8988T (cell line): Measurements from ENCODE around the gene GSG1L.

Experiments
- DNase-seq: peaks from one replicate; pipeline ENCODE4 v3.0.0; 2011

The GSG1L gene

GRCh38 chr16:27784351-27785306 is 278.9 kb downstream of the GSG1L start:
- no peak for DNase-seq

- DNase-seq = no peak
These were observed 281.3 kb downstream of the GSG1L start for GRCh38 chr16:27781981-27782880.

- no peak for DNase-seq
These were observed 282.4 kb downstream of the GSG1L start for GRCh38 chr16:27781195-27781524.

GRCh38 chr16:27780468-27781194 is 282.9 kb downstream of the GSG1L start:
- no peak for DNase-seq

GRCh38 chr16:27779641-27780164 is 283.8 kb downstream of the GSG1L start:
- peak; percentile 91 for DNase-seq

GRCh38 chr16:27778926-27779570 is 284.5 kb downstream of the GSG1L start:
- DNase-seq = no peak

GRCh38 chr16:27778171-27778925 is 285.2 kb downstream of the GSG1L start:
- no peak for DNase-seq

GRCh38 chr16:27777527-27777926 is 286.0 kb downstream of the GSG1L start:
- DNase-seq = no peak

GRCh38 chr16:27776556-27777225 is 286.8 kb downstream of the GSG1L start:
- DNase-seq = no peak

GRCh38 chr16:27775254-27775653 is 288.3 kb downstream of the GSG1L start:
- DNase-seq = no peak

GRCh38 chr16:27774779-27775178 is 288.7 kb downstream of the GSG1L start:
- DNase-seq = no peak

- no peak for DNase-seq
These were observed 290.2 kb downstream of the GSG1L start for GRCh38 chr16:27773344-27773743.

GRCh38 chr16:27772093-27772825 is 291.3 kb downstream of the GSG1L start:
- DNase-seq = no peak

- no peak for DNase-seq
These were observed 292.2 kb downstream of the GSG1L start for GRCh38 chr16:27771201-27771910.

GRCh38 chr16:27770271-27771196 is 293.0 kb downstream of the GSG1L start:
- no peak for DNase-seq

- peak; percentile 66 for DNase-seq
These were observed 293.8 kb downstream of the GSG1L start for GRCh38 chr16:27769561-27770255.

GRCh38 chr16:27768651-27769272 is 294.8 kb downstream of the GSG1L start:
- no peak for DNase-seq
